Stimulated activated CD4-positive, alpha-beta T cell treated with anti-CD3 and anti-CD28 coated beads, Interleukin-1b, Interleukin-23, amount 100 ng/mL, for 48 hours (primary cell): ENCODE data around the gene PPP1R27.
A peak's percentile ranks its signal among the peaks of the same experiment; 100 is the strongest.
"Not testable (repeated sequence)": the region's sequence is repeated elsewhere in the genome, so short reads cannot be mapped to it uniquely, and the experiment has no call there.

Experiments
- DNase-seq: peaks from one replicate; pipeline ENCODE4 v3.0.0-alpha.2; 2020

The PPP1R27 gene

GRCh38 chr17:81840826-81841778 is 6.3 kb upstream of the PPP1R27 start:
- DNase-seq, result no peak

- not testable (repeated sequence) for DNase-seq
These were observed 5.2 kb upstream of the PPP1R27 start for GRCh38 chr17:81840059-81840458.

GRCh38 chr17:81839301-81839700 is 4.5 kb upstream of the PPP1R27 start:
- DNase-seq, result no peak

GRCh38 chr17:81838753-81839255 is 4.0 kb upstream of the PPP1R27 start:
- DNase-seq, result no peak

- no peak for DNase-seq
These were observed 2.8 kb upstream of the PPP1R27 start for GRCh38 chr17:81837641-81838040.

GRCh38 chr17:81833921-81834830 is 674 bp downstream of the PPP1R27 start:
- DNase-seq, result no peak

GRCh38 chr17:81833160-81833920 is 1.5 kb downstream of the PPP1R27 start, which contains the start of gene MCRIP1:
MCRIP1 (minus strand) TSS chr17:81833291; CDS start chr17:81824506, 8,785 bp downstream.
- DNase-seq, result peak; percentile 95

- peak; percentile 59 for DNase-seq
These were observed 2.2 kb downstream of the PPP1R27 start for GRCh38 chr17:81832608-81833159.

GRCh38 chr17:81831957-81832607 is 2.8 kb downstream of the PPP1R27 start:
- peak; percentile 60 for DNase-seq

- DNase-seq, result no peak
These were observed 3.3 kb downstream of the PPP1R27 start for GRCh38 chr17:81831563-81831956.

- no peak for DNase-seq
These were observed 5.0 kb downstream of the PPP1R27 start for GRCh38 chr17:81829858-81830257.

- DNase-seq, result no peak
These were observed 6.2 kb downstream of the PPP1R27 start for GRCh38 chr17:81828656-81829055.

- DNase-seq, result no peak
These were observed 8.9 kb downstream of the PPP1R27 start for GRCh38 chr17:81825841-81826466.

- DNase-seq, result no peak
These were observed 10.3 kb downstream of the PPP1R27 start for GRCh38 chr17:81824595-81824994.

GRCh38 chr17:81823820-81824550 is 10.9 kb downstream of the PPP1R27 start:
- DNase-seq, result no peak

GRCh38 chr17:81822996-81823819 is 11.6 kb downstream of the PPP1R27 start:
- no peak for DNase-seq

GRCh38 chr17:81822312-81822637 is 12.6 kb downstream of the PPP1R27 start:
- no peak for DNase-seq

GRCh38 chr17:81821603-81822311 is 13.1 kb downstream of the PPP1R27 start:
- DNase-seq, result no peak

GRCh38 chr17:81821147-81821546 is 13.7 kb downstream of the PPP1R27 start:
- DNase-seq, result no peak
